OCI-M1 (cell line): Measurements from ENCODE around the gene SEMA6A.

Experiments
- DNase-seq: peaks from one replicate; lab custom pipeline; 2025; lab: John Stamatoyannopoulos, UW

Gene SEMA6A, protein sequence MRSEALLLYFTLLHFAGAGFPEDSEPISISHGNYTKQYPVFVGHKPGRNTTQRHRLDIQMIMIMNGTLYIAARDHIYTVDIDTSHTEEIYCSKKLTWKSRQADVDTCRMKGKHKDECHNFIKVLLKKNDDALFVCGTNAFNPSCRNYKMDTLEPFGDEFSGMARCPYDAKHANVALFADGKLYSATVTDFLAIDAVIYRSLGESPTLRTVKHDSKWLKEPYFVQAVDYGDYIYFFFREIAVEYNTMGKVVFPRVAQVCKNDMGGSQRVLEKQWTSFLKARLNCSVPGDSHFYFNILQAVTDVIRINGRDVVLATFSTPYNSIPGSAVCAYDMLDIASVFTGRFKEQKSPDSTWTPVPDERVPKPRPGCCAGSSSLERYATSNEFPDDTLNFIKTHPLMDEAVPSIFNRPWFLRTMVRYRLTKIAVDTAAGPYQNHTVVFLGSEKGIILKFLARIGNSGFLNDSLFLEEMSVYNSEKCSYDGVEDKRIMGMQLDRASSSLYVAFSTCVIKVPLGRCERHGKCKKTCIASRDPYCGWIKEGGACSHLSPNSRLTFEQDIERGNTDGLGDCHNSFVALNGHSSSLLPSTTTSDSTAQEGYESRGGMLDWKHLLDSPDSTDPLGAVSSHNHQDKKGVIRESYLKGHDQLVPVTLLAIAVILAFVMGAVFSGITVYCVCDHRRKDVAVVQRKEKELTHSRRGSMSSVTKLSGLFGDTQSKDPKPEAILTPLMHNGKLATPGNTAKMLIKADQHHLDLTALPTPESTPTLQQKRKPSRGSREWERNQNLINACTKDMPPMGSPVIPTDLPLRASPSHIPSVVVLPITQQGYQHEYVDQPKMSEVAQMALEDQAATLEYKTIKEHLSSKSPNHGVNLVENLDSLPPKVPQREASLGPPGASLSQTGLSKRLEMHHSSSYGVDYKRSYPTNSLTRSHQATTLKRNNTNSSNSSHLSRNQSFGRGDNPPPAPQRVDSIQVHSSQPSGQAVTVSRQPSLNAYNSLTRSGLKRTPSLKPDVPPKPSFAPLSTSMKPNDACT

DNA sequence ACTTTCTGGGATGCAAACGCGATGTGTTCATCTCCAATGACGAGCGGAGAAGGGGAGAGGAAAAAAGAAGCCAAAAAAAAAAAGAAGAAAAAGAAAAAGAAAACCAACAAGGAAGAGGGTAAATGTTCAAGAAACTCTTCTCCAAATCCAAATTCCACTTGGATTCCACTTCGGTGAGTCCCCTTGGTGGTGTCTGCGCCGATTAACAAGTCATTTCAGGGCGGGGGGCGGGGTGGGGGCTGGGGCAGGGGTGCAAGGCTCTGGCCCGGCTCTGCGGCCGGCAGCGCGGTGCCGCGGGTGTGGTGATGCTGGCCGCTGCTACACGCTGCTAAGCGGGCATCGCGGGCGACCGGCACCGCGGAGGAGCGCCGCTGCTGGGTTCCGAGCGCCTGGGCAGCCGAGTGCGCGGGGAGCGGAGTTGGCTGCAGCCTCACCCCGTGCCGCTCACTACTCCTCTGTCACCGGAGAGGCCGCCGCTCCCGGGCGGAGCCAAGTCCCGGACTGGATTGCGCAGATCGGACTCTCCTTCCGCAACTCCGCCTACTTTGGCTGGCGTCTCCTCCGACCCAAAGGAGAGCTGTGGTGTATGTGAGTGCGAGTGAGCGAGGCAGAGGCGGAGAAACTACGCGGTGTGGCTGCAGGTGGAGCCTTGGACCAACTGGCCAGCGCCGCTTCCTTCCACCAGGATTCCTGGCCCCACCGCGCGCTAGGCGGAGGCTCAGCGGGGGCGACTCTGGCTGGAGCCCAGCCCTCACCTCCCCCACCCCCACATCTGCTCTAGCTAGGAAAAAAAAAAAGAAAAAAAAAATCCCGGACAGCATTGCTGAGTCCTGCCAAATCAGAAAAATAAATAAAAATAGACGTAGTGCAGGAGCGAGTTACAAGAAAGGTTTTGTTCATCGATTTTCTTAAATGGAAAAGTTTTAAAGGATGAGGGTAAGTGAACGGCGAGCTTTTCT, at the start of gene SEMA6A:
Gene SEMA6A, minus strand, starts transcription at position 457 of the 959 bp plus-strand sequence. CDS start 69,879 bp downstream, outside the sequence.
- no peak for DNase-seq

- DNase-seq, result no peak
These were observed 47.9 kb upstream of the SEMA6A start for GRCh38 chr5:116622375-116623050.

- DNase-seq, result no peak
These were observed 47.0 kb upstream of the SEMA6A start for GRCh38 chr5:116621599-116621998.

GRCh38 chr5:116616876-116617275, 42.3 kb upstream of the SEMA6A start:
- no peak for DNase-seq

DNA sequence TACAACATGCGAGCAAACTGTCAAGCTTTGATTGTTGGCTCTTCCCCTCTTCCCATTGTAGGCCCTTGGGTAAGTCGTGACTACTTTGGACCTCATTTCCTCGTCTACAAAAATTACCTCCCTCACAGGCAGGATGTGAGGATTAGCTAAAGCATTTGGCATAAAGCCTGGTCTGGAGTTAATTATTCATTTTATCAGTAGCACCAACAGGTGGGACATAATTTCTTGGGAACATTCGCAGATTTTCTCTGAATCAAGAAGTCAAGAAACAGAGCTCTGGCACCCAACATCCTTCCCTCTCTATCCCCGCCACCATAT, 39.9 kb upstream of the SEMA6A start:
- no peak for DNase-seq

GRCh38 chr5:116613445-116613844, 38.8 kb upstream of the SEMA6A start:
- DNase-seq, result no peak

DNA sequence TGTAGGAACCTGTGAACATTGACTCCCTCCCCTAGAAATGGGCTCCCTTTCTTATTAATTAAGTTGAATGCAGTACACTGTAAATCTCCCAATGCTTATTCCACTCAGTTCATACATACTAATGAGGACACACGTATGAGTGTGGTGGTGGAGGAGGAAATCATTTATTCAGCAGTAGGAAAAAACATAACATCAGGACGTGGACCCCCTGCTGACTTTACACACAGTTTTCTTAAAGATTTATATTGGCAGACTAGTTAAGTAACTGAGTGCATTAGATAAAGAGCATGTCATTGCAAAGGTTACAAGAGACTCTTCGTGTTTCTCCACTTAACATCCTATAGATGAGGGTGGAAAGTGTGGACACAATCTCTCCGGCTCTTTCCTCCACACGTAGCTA, 37.8 kb upstream of the SEMA6A start:
- no peak for DNase-seq

DNA sequence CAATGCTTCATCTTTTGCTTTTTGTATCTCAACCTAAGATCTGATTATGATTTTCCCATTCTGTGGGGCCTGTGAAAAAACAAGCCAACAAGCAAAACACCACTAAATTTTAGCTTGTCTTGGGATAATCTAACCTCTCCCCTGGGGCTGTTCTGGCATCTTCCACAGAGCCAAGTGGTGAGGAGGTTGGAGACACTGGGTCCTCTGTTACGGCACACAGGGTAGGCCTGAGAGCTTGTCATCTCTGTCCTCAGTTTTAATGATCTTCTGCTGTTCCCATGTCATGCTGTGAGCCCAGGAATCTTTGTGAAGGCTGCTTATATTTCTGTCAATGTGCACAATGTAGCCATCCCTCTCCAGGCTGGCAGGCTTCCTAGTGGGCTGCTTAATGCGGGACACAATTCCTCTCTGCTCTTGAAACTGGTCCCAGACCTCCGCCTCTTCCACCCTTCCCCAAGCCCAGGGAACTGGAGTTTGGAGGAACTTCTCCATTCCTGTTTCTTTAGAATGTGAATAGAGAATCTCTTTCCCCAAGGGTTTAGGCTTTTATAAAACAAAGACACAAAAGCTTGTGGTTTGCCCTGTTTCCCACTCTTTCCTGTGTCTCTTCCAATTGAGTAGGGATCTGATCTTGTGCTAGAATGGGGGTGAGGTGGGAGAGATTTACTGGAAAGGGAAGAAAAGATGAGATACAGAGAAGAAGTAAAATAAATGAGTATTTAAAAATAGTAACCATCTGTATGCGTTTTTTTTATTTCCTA, 30.9 kb upstream of the SEMA6A start:
- no peak for DNase-seq

DNA sequence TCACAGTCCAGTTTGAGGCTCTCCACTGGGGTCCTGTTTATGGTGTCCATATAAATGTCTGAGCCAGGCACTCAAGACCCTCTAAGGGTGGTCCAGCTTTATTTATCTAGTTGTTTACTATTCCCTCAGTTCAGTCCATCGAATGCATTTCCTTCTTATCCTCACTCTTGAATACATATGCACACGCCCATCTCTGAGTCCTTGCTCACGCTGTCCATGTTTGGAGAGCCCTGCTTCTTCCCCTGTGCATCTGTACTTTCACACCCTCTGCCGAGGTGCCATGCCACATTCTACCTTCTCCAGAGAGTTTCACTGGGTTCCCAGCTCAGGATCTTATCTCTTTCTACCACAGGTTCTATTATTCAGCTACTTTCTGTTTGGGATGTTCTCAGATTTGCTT, 30.2 kb upstream of the SEMA6A start:
- no peak for DNase-seq

DNA sequence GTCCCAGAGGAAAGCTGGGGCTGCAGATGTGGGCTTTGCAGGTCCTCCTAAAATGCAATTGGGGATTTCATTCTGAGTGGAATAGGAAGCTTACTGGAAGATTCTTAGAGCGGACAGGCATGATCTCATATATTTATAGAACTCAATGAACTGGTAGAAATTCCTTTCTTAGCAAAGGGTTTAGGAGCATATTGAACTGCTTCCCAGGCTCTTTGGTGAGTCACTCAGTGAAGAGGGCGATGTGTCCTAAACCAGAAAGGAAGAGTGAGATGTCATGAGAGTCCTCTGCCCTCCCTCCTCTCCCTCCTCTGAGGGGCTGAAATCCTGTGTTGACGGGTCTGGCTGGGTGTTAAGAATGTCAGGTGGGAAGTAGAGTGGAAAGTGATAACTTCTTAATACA, 26.3 kb upstream of the SEMA6A start:
- no peak for DNase-seq

- DNase-seq, result no peak
These were observed 24.3 kb upstream of the SEMA6A start for GRCh38 chr5:116598911-116599310.

- DNase-seq, result no peak
These were observed 20.9 kb upstream of the SEMA6A start for GRCh38 chr5:116595498-116595897.

GRCh38 chr5:116593340-116593739, 18.7 kb upstream of the SEMA6A start:
- DNase-seq, result no peak

DNA sequence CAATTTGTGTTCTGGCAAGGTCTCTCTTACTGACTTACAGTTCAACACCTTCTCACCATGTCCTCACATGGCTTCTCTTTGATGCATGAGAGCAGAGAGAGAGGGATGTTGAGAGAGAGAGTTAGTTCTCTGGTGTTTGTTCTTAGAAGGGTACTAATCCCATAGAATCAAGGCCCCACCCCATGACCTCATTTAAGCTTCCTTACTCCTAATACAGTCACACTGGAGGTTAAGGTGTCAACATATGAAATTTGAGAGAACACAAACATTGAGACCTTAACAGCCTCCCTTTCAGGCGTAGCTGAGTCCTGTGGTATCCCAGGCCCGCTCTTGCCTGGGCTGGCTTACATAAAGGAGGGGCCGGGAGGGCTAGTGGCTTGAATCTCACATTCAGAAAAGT, 10.6 kb upstream of the SEMA6A start:
- DNase-seq, result no peak

DNA sequence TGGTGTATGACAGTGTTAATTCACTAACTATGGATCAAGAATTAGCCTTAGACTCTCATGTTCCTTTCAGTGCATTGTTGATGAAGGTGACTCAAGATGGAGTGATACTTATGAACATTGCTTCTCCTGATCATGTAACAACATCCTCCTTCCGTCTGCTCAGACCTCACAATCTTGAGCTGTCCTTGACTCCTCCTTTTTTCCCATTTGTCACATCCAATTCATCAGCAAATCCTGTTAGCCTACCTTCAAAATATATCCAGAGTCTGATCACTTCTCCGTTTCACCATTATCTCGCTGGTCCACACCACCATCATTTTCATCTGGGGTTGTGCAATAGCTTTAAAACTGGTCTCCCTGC, 9.2 kb upstream of the SEMA6A start:
- DNase-seq, result no peak

DNA sequence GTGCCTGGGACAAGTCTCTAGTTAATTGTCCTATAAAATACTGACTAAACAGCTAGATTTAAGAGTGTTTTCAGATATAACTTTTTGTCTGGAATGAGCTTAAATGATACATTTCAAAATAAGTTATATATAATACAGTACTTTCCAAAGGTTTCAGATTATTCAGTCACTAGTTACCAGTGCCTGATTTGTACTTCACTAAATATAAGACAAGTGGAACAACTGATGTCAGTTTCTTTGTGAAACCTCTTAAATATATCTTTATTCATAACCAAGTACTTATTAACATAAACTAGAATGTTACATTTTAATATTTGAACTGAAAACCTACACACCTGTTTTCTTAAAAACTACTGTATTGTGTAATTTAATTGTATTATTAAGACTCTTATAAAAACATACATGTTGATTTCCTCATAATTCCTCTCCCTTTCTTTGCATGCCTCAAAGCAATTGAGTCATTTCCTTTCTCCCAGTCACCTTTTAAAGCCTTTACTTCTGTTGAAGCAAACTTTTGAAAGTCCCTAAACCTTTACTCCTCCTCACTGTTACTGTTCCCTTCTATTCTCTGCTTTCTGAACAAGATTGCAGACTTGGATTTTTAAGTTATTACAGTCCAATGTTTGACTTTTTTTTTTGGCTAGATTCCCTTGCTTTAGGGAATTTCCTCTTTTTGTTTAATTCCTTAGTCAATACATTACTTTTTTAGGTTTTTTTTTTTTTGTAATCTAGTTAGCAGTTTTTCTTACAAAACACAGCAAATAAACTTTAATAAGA, 8.7 kb upstream of the SEMA6A start:
- no peak for DNase-seq

- DNase-seq, result no peak
These were observed 7.3 kb upstream of the SEMA6A start for GRCh38 chr5:116581910-116582309.

- DNase-seq, result no peak
These were observed 4.5 kb upstream of the SEMA6A start for GRCh38 chr5:116579144-116579543.

- DNase-seq, result no peak
These were observed 4.1 kb upstream of the SEMA6A start for GRCh38 chr5:116578676-116579075.
